ENCODE results near the gene HES1. TPM values are rescaled to one million over a fixed set of nuclear protein-coding genes. Genes with fewer than 3 reads are reported as not detected.

HES1 gene
- total and polyA plus RNA-seq, 2 experiments from 2014 or later: 42.7 to 60.8 TPM

DNA sequence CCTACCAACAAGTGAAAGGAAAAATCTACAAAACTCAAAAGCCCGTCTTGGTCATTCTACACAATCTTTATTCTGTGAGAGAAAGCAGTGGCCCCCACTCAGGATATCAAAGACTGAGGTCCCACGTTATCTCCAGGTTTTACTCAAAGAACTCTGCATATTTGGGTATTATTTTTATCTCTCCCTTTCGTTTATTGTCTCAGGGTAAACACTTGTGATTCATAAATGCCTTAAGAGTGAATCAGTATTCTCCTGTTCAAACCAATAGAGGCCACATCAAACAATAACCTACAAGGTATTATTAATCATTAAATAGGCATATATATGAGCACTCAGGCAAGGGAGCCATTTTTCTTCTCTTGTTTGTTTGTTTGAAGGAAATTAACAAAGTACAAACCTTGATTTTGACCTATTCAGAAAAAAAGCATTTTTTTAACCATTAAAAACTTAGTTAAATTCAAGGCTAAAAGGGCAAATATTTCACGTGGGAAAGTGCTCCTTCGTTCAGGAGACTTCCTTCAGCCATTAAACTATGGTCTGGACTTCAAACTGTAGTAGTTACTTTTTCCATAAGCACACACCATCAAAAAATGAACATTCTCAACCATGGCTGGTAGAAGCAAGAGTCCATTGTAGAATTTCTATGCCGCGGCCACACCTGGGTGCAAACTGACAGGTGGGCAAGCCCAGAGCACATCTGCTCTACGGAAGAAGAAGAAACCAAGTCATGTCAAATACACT is 13.9 kb upstream of the HES1 start:
- peaks cover 7% of the 10 kb centered on the region for H3K27me3 Mint-ChIP-seq (ENCODE audit: insufficient read depth, low read depth, poor library complexity)
- H3K27ac Mint-ChIP-seq: no peak overlapping the region
- Histone ChIP-seq H3K4me1 (ENCODE audit: insufficient read depth) (no peaks in the 10 kb centered on the region), H3K9me2 (ENCODE audit: insufficient read depth) (no peaks in the 10 kb centered on the region; the same call in 1 of the 2 replicates), H3F3A (replicated peaks; ENCODE audit: low read depth) (no peaks in the 10 kb centered on the region), H4K20me1 (replicated peaks; ENCODE audit: insufficient read depth) (no peaks in the 10 kb centered on the region), H3K36me3 (ENCODE audit: insufficient read depth) (no peaks in the 10 kb centered on the region), H3K79me2 (replicated peaks; ENCODE audit: insufficient read depth) (no peaks in the 10 kb centered on the region), H2AFZ (no peak overlapping the region), H3K27me3 (ENCODE audit: insufficient read depth) (no peaks in the 10 kb centered on the region), H3K4me2 (no peak overlapping the region), H3K4me3 (no peak overlapping the region), H3K27ac (ENCODE audit: low read depth) (no peak overlapping the region)
- ATAC-seq: no peak
- no peak overlapping the region for H3K4me3 Mint-ChIP-seq
- no peaks in the 10 kb centered on the region for H3K9me3 Mint-ChIP-seq
- no peak for DNase-seq (ENCODE audit: low spot score)
- H3K36me3 Mint-ChIP-seq (ENCODE audit: low read depth): no peaks in the 10 kb centered on the region
- H3K4me1 Mint-ChIP-seq: 0 out of 3 replicates have a peak, but pooled peaks cover 2% of the 10 kb centered on the region
- TF ChIP-seq, protein P1, sequence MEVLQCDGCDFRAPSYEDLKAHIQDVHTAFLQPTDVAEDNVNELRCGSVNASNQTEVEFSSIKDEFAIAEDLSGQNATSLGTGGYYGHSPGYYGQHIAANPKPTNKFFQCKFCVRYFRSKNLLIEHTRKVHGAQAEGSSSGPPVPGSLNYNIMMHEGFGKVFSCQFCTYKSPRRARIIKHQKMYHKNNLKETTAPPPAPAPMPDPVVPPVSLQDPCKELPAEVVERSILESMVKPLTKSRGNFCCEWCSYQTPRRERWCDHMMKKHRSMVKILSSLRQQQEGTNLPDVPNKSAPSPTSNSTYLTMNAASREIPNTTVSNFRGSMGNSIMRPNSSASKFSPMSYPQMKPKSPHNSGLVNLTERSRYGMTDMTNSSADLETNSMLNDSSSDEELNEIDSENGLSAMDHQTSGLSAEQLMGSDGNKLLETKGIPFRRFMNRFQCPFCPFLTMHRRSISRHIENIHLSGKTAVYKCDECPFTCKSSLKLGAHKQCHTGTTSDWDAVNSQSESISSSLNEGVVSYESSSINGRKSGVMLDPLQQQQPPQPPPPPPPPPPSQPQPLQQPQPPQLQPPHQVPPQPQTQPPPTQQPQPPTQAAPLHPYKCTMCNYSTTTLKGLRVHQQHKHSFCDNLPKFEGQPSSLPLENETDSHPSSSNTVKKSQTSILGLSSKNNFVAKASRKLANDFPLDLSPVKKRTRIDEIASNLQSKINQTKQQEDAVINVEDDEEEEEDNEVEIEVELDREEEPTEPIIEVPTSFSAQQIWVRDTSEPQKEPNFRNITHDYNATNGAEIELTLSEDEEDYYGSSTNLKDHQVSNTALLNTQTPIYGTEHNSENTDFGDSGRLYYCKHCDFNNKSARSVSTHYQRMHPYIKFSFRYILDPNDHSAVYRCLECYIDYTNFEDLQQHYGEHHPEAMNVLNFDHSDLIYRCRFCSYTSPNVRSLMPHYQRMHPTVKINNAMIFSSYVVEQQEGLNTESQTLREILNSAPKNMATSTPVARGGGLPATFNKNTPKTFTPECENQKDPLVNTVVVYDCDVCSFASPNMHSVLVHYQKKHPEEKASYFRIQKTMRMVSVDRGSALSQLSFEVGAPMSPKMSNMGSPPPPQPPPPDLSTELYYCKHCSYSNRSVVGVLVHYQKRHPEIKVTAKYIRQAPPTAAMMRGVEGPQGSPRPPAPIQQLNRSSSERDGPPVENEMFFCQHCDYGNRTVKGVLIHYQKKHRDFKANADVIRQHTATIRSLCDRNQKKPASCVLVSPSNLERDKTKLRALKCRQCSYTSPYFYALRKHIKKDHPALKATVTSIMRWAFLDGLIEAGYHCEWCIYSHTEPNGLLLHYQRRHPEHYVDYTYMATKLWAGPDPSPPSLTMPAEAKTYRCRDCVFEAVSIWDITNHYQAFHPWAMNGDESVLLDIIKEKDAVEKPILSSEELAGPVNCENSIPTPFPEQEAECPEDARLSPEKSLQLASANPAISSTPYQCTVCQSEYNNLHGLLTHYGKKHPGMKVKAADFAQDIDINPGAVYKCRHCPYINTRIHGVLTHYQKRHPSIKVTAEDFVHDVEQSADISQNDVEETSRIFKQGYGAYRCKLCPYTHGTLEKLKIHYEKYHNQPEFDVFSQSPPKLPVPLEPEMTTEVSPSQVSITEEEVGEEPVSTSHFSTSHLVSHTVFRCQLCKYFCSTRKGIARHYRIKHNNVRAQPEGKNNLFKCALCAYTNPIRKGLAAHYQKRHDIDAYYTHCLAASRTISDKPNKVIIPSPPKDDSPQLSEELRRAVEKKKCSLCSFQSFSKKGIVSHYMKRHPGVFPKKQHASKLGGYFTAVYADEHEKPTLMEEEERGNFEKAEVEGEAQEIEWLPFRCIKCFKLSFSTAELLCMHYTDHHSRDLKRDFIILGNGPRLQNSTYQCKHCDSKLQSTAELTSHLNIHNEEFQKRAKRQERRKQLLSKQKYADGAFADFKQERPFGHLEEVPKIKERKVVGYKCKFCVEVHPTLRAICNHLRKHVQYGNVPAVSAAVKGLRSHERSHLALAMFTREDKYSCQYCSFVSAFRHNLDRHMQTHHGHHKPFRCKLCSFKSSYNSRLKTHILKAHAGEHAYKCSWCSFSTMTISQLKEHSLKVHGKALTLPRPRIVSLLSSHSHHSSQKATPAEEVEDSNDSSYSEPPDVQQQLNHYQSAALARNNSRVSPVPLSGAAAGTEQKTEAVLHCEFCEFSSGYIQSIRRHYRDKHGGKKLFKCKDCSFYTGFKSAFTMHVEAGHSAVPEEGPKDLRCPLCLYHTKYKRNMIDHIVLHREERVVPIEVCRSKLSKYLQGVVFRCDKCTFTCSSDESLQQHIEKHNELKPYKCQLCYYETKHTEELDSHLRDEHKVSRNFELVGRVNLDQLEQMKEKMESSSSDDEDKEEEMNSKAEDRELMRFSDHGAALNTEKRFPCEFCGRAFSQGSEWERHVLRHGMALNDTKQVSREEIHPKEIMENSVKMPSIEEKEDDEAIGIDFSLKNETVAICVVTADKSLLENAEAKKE (CRISPR knock-in tag; IDR thresholded peaks at IDR 0.05): no peak
- TF ChIP-seq, protein P2, sequence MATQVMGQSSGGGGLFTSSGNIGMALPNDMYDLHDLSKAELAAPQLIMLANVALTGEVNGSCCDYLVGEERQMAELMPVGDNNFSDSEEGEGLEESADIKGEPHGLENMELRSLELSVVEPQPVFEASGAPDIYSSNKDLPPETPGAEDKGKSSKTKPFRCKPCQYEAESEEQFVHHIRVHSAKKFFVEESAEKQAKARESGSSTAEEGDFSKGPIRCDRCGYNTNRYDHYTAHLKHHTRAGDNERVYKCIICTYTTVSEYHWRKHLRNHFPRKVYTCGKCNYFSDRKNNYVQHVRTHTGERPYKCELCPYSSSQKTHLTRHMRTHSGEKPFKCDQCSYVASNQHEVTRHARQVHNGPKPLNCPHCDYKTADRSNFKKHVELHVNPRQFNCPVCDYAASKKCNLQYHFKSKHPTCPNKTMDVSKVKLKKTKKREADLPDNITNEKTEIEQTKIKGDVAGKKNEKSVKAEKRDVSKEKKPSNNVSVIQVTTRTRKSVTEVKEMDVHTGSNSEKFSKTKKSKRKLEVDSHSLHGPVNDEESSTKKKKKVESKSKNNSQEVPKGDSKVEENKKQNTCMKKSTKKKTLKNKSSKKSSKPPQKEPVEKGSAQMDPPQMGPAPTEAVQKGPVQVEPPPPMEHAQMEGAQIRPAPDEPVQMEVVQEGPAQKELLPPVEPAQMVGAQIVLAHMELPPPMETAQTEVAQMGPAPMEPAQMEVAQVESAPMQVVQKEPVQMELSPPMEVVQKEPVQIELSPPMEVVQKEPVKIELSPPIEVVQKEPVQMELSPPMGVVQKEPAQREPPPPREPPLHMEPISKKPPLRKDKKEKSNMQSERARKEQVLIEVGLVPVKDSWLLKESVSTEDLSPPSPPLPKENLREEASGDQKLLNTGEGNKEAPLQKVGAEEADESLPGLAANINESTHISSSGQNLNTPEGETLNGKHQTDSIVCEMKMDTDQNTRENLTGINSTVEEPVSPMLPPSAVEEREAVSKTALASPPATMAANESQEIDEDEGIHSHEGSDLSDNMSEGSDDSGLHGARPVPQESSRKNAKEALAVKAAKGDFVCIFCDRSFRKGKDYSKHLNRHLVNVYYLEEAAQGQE (IDR thresholded peaks at IDR 0.05; ENCODE audit: unreplicated experiment): no peak
- TF ChIP-seq, protein P3, sequence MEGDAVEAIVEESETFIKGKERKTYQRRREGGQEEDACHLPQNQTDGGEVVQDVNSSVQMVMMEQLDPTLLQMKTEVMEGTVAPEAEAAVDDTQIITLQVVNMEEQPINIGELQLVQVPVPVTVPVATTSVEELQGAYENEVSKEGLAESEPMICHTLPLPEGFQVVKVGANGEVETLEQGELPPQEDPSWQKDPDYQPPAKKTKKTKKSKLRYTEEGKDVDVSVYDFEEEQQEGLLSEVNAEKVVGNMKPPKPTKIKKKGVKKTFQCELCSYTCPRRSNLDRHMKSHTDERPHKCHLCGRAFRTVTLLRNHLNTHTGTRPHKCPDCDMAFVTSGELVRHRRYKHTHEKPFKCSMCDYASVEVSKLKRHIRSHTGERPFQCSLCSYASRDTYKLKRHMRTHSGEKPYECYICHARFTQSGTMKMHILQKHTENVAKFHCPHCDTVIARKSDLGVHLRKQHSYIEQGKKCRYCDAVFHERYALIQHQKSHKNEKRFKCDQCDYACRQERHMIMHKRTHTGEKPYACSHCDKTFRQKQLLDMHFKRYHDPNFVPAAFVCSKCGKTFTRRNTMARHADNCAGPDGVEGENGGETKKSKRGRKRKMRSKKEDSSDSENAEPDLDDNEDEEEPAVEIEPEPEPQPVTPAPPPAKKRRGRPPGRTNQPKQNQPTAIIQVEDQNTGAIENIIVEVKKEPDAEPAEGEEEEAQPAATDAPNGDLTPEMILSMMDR (conservative IDR thresholded peaks at IDR 0.05; ENCODE audit: low read depth in 2 of 2): no peak
- TF ChIP-seq ZNF114 (CRISPR knock-in tag; IDR thresholded peaks at IDR 0.05) (no peak), EZH2 (IDR thresholded peaks at IDR 0.05; ENCODE audit: low read depth, unreplicated experiment) (no peak), EZH2phosphoT487 (IDR thresholded peaks at IDR 0.05; ENCODE audit: unreplicated experiment) (no peak), POLR2AphosphoS5 (IDR thresholded peaks at IDR 0.05; ENCODE audit: low read depth) (no peak), STAT1 (IDR thresholded peaks at IDR 0.05; ENCODE audit: unreplicated experiment) (no peak), CREB1 (CRISPR knock-in tag; IDR thresholded peaks at IDR 0.05; ENCODE audit: low read depth) (no peak), JUNB (IDR thresholded peaks at IDR 0.05; ENCODE audit: unreplicated experiment) (no peak), NANOG (IDR thresholded peaks at IDR 0.05; ENCODE audit: borderline replicate concordance) (no peak), ZNF331 (CRISPR knock-in tag; IDR thresholded peaks at IDR 0.05; ENCODE audit: low read depth) (no peak)
- TF ChIP-seq, protein P4, sequence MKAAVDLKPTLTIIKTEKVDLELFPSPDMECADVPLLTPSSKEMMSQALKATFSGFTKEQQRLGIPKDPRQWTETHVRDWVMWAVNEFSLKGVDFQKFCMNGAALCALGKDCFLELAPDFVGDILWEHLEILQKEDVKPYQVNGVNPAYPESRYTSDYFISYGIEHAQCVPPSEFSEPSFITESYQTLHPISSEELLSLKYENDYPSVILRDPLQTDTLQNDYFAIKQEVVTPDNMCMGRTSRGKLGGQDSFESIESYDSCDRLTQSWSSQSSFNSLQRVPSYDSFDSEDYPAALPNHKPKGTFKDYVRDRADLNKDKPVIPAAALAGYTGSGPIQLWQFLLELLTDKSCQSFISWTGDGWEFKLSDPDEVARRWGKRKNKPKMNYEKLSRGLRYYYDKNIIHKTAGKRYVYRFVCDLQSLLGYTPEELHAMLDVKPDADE (IDR thresholded peaks at IDR 0.05): no peak
